ENCODE results near the gene GALNT1. TPM values are rescaled to one million over a fixed set of nuclear protein-coding genes. Genes with fewer than 3 reads are reported as not detected.

Gene GALNT1
- total RNA-seq, 1 experiment from 2014 or later = 25.6 TPM

GRCh38 chr18:35747894-35748472 is 166.4 kb downstream of the GALNT1 start:
- Histone ChIP-seq H3K4me1 (ENCODE audit: insufficient read depth, low read length, poor library complexity, severe bottlenecking) (no peaks in the 10 kb centered on the region), H3K4me3 (ENCODE audit: low read depth, low read length, poor library complexity, severe bottlenecking) (no peak overlapping the region), H3K27me3 (replicated peaks; ENCODE audit: insufficient read depth, low read depth, low read length, poor library complexity) (peaks cover 8% of the 10 kb centered on the region), H3K27ac (ENCODE audit: low read depth, low read length, poor library complexity, severe bottlenecking) (no peak overlapping the region), H3K9me3 (ENCODE audit: low read depth, low read length, poor library complexity, severe bottlenecking) (no peaks in the 10 kb centered on the region), H3K36me3 (ENCODE audit: insufficient read depth, low read length, poor library complexity, severe bottlenecking) (no peaks in the 10 kb centered on the region)
- DNase-seq (ENCODE audit: low spot score) = no peak
- TF ChIP-seq CTCF (conservative IDR thresholded peaks at IDR 0.05; ENCODE audit: low read depth, low read length) (no peak), EZH2 (IDR thresholded peaks at IDR 0.05; ENCODE audit: borderline replicate concordance, low read depth, low read length, poor library complexity, severe bottlenecking) (no peak)
- POLR2A ChIA-PET (ENCODE audit: low non-redundant PET) = no interaction called here
- intact Hi-C loops (cut with micrococcal nuclease; ENCODE audit: unreplicated experiment) = no loop called here
- no TSS peak for BruUV-seq (replicated peaks)
- CTCF ChIA-PET = no interaction called here

DNA sequence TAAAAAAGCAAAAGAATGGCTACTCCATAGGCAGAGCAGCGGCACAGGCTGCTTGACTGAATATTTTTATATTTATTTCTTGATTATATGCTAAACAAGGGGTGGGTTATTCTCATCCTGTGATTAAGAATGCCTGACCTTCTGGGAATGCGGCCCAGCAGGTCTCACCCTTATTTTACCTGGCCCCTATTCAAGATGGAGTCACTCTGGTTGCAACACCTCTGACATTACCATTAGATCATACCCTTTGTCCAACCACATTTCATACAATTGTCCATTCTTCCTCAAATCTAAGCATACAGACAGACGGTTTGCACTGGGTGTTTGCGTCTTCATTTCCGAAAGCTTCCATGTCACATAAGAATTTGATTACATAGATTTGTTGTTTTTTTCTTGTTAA is 168.2 kb downstream of the GALNT1 start:
- DNase-seq (ENCODE audit: low spot score) = no peak
- ChIA-PET POLR2A (ENCODE audit: low non-redundant PET) (no interaction called here), CTCF (no interaction called here)
- Histone ChIP-seq H3K4me1 (ENCODE audit: insufficient read depth, low read length, poor library complexity, severe bottlenecking) (no peaks in the 10 kb centered on the region), H3K27ac (ENCODE audit: low read depth, low read length, poor library complexity, severe bottlenecking) (no peak overlapping the region), H3K27me3 (replicated peaks; ENCODE audit: insufficient read depth, low read depth, low read length, poor library complexity) (peaks cover 24% of the 10 kb centered on the region), H3K36me3 (ENCODE audit: insufficient read depth, low read length, poor library complexity, severe bottlenecking) (no peaks in the 10 kb centered on the region), H3K4me3 (ENCODE audit: low read depth, low read length, poor library complexity, severe bottlenecking) (no peak overlapping the region), H3K9me3 (ENCODE audit: low read depth, low read length, poor library complexity, severe bottlenecking) (no peaks in the 10 kb centered on the region)
- BruUV-seq (replicated peaks) = no TSS peak
- TF ChIP-seq EZH2 (IDR thresholded peaks at IDR 0.05; ENCODE audit: borderline replicate concordance, low read depth, low read length, poor library complexity, severe bottlenecking) (no peak), CTCF (conservative IDR thresholded peaks at IDR 0.05; ENCODE audit: low read depth, low read length) (no peak)
- intact Hi-C loops (cut with micrococcal nuclease; ENCODE audit: unreplicated experiment) = no loop called here

GRCh38 chr18:35750929-35751328 is 169.4 kb downstream of the GALNT1 start:
- CTCF ChIA-PET = no interaction called here
- intact Hi-C loops (cut with micrococcal nuclease; ENCODE audit: unreplicated experiment) = no loop called here
- TF ChIP-seq CTCF (conservative IDR thresholded peaks at IDR 0.05; ENCODE audit: low read depth, low read length) = no peak
- no peak for TF ChIP-seq EZH2 (IDR thresholded peaks at IDR 0.05; ENCODE audit: borderline replicate concordance, low read depth, low read length, poor library complexity, severe bottlenecking)
- H3K4me3 ChIP-seq (ENCODE audit: low read depth, low read length, poor library complexity, severe bottlenecking) = no peak overlapping the region
- POLR2A ChIA-PET (ENCODE audit: low non-redundant PET) = no interaction called here
- H3K9me3 ChIP-seq (ENCODE audit: low read depth, low read length, poor library complexity, severe bottlenecking) = no peaks in the 10 kb centered on the region
- no peak overlapping the region for H3K27ac ChIP-seq (ENCODE audit: low read depth, low read length, poor library complexity, severe bottlenecking)
- no peak for DNase-seq (ENCODE audit: low spot score)
- H3K36me3 ChIP-seq (ENCODE audit: insufficient read depth, low read length, poor library complexity, severe bottlenecking) = no peaks in the 10 kb centered on the region
- no peaks in the 10 kb centered on the region for H3K4me1 ChIP-seq (ENCODE audit: insufficient read depth, low read length, poor library complexity, severe bottlenecking)
- BruUV-seq (replicated peaks) = no TSS peak
- peaks cover 28% of the 10 kb centered on the region for H3K27me3 ChIP-seq (replicated peaks; ENCODE audit: insufficient read depth, low read depth, low read length, poor library complexity)
